ENCODE measurements around the gene RRAS.

Gene RRAS

DNA sequence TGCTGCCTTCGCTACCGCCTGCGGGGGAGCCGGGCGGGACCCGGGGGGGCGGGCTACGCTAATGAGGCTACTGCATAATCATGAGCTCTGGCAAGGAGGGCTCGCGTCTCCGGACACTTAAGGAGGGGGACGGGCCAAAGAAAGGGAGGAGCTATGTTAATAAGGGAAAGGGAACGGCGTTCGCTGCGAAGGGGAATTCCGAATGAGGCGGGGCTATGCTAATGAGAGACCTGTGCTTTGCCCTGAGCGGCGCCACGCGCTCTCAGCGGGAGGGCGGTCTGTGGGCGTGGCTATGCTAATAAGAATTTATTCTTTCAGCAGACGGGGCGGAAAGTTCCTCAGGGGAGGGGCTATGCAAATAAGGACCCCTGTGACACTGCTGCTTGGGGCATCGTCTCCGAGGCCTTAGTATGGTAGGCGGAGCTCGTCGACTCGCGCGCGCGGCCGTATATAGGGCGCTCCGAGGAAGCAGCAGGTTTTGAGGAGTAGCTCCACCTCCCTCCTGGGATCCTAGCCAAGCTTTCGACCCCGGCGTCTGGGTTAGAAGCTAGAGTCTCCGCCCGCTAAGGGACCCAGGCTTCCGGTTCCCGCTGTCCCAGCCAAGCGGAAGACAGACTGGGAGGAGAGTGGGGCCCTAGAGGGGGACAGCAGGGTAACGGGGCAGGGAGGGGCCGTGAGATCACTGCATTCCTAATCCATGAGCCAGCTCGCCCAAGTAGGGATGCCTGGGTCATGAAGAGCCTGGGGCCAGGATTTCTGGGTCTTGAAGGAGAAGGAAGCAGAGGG, at the start of gene RRAS:
Gene RRAS, minus strand, starts transcription at position 31 of the 786 bp plus-strand sequence. CDS start 45 bp downstream, outside the sequence.
- peak; percentile 99 for DNase-seq

DNA sequence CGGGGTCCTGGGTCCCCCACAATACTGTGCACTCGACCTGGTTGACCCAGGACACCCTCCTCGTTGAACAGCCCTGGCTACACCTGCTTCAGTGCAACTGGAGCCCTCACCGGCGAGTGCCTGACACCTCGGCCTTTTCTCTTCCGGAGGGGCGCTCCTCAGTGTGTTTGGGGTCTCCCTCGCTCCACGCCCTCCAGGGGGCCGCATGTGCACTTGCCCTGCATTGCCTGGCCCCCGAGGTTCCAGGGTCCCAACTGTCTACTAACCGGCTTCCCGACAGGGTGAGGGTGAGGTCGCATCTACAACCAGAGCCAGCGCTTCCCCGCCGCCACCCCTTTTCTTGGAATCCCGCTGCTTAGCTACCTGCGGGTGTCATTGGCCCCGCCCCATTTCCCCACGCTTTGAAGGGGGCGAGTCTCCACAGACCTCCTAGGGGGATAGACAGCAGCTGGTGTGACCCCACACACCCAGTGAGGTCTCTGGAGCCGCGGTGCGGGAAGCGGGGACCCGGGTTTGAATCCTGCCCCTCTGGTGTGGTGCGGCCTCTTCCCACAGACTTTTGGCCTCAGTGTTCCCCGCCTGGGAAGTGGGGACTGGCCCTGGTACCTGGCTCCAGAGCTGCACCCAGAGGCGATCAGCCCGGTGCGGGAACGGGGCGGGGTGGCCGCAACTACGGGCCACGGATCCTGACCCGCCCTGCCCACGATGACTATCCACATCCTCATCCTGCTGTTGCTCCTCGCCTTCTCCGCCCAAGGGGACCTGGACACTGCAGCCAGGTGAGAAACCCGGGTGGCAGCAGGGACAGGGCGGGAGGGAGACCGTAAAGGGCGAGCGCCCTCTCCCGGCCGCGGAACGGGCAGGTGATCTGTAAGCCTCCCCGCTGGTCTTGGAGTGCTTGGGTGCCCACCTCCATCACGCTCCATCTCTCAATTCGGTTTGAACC, 49.5 kb upstream of the RRAS start, which contains the start of gene ADM5:
Gene ADM5, plus strand, starts transcription at position 462 of the 946 bp plus-strand sequence. Its CDS starts 244 bp downstream, at position 706.
- DNase-seq: no peak

DNA sequence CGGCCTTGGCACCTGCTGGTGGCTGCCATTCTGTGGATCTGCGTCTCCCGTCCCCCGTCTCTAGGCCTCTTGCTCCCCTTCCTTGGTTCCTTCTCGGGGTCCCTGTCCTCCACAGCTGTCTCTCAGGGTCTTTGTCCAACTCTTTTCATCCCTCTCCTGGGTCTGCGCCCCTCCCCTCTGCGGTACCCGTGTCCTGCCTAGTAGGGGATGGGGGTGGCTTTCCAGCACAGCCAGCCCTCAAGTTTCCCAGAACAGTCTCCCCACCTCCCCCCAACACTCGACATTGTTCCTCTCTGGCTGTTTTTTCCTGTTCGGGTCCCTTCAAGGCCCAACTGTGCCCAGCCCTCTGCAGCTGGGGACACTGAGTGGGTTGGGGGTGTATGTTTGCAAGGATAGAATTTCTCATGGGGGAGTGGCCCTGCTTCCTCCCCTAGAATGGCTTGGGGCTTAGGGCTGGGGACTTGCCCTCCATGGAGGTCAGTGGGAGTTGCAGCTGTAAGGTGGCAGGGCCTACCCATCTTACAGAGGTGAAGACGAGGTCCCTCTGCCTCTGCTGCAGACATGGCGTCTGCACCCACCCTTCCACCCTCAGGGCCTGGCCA, 48.7 kb upstream of the RRAS start:
- no peak for DNase-seq

DNA sequence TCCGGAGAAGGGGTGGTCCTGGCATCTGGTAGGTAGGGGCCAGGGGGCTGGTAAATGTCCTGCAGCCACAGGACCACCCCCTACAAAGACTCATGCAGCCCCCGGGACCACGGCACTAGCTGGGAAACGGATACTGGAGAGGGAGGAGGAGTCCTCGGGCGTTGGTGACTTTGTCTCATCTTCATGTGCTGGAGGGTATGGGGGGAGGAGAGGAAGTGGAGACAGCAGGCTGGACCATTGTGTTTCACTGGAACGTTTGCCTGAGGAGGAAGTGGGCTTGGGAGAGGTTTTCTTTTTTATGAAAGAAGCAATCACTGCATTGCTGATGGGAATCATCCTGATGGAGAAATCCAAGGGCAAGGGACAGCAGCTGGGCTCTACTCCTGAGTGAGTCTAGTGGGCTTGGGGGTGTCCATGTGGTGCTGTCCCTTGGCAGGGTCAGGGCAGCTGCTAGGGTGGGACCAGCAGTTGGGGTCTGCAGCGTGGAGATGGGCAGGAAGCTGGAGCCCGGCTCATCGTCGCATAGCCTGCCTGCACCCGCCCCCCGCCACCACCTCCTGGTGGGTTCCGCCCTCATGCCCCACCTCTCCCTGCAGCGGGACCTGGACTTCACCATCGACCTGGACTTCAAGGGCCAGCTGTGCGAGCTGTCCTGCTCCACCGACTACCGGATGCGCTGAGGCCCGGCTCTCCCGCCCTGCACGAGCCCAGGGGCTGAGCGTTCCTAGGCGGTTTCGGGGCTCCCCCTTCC, 47.8 kb upstream of the RRAS start:
- no peak for DNase-seq

DNA sequence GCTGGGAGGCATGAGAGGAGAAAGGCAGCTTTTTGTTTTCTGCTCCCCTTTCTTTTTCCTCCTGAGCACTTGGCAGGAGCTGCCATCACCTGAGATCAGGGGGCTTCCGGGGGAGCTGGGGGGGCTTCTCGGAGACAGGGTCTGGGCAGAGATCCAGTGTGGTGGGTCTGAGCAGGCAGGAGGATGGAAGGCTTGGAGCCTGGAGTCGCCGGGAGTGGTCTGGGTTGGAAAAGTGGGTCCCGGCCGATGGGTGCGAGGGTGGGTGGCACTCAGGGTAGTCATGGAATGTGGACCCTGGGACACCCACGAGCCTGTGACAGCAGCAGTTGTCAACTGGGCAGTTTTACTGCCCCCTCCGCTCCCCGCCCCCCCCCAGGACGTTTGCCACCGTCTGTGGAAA, 47.2 kb upstream of the RRAS start:
- DNase-seq: no peak

DNA sequence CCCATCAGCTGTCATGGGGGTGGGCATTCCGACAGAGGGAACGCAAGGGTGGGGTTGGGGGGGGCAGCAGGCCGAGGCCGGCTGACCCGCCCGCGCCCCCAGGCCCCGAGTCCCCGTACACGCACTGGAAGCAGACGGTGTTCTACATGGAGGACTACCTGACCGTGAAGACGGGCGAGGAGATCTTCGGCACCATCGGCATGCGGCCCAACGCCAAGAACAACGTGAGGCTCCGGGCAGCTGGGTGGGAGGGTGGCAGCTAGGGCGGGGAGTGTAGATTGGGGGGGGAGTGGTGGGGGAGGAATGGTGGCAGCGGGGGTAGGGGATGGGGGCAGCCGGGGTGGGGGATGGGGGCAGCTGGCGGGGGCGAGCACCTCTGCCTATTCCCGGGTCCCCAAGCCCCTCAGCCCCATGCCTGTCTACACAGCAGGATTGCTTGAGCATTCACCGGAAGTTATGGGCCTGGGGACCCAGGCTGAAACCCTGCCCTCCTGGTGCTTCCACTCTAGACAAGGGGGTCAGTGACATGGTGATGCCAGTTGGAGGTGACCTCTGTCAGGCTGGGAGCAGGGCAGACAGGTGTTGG, 46.7 kb upstream of the RRAS start:
- no peak for DNase-seq

DNA sequence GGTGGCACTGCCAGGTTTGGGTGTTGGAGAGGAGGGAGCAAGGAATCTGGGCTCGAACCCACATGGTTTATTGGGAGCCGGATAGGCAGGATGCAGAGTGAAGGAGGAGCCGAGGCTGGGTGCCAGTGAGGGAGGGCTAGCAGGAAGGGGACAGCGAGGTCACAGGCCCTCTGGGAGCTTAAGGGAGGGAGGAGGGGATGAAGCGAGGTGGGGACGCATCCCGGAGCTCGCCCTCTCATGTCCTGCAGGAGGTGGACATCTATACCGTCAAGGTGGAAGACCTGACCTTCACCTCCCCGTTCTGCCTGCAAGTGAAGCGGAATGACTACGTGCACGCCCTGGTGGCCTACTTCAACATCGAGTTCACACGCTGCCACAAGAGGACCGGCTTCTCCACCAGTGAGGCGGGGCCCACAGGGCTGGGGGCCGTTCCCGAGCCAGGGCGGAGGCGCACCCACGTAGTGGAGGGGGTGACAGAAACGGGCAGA, 45.9 kb upstream of the RRAS start:
- DNase-seq: no peak

DNA sequence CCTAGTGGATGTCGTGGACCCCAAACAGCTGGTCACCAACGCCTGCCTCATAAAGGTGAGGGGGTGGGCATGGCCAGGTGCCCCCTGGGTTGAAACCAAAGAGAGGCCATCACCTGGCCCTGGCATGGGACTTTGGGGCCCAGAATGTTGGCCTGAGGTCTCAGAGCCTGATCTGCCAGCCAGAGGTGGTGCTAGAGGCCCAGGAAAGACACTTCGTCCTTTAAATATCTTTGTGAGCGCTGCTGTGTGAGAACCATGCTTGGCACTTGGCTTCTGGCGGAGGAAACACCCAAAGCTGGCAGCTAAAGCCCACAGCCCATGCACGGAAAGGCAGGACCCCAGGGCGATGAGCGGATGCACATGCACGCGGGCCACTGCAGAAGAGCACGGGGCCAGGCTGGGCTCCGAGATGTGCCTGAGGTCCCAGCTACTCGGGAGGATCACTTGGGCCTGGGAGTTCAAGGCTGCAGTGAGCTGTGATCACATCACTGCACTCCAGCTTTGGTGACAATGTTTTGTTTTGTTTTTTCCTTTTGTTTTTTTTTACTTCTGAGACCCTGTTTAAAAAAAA, 45.1 kb upstream of the RRAS start:
- DNase-seq: no peak

DNA sequence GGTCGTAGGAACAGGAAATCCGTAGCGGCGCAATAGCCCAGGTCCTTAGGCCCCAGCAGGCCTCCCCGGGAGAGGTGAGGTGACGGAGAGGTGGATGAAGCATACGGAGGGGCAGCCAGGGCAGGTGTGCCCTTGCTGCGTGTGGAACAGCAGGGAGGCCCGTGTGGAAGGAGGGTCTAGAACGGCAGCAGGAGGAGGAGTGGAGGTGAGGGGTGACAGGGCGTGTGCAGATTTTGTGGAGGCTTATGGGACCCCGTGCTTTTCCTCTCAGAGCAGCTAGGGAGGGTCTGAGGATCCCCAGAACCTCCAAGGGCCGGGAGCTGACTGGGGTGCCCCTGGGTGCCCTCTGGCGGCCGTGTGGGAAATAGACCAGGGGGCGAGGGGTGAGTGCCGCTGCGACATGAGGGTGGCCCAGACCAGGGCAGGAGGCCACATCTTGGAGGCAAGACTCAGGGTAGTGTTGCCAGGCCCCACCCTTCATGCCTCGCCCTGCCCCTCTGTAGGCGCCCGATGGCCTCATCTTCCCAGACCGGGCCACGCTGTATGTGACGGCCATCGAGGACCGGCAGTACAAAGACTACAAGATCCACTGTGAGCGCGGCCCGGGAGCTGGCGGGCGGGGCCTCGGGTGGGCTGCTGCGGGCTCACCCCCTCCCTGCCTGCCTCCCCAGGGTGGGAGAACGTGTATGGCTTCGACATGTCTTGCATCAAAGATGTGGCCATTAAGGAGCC, 44.5 kb upstream of the RRAS start:
- DNase-seq: peak; percentile 25

DNA sequence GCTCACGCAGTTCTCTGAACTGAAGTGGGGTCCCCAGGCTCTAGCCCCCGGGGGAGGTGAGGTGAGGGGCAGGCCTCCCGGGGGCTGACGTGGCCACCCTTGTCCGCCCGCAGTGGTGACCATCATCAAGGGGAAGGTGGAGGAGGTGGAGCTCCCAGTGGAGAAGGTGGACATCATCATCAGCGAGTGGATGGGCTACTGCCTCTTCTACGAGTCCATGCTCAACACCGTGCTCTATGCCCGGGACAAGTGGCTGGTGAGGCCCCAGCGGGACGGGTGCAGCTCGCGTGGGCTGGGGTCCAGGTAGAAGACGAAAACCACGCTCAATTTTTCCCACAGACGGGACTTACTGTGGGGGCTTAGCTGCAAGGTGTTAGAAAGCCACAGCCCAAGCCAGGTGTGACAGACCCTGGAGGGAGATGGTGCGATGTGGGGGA, 43.9 kb upstream of the RRAS start:
- DNase-seq: no peak

DNA sequence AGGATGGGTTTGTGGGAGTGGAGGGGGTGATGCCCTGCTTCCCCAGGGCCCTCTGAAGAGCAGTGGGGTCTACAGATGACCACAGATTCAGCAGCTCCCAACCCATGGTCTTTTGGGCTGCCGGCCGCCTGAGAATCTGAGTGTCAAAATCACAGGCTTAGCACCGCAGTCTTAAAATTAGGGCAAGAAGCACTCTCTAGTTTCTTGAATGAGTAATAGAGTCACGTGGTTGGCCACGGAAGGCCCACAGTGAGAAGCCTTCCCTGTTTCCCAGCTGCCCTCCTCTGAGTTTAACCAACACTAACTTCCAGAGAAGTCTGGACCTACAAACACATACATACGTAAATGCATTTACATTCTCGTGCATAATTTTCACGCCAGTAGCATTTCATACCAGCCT, 42.3 kb upstream of the RRAS start:
- DNase-seq: no peak

DNA sequence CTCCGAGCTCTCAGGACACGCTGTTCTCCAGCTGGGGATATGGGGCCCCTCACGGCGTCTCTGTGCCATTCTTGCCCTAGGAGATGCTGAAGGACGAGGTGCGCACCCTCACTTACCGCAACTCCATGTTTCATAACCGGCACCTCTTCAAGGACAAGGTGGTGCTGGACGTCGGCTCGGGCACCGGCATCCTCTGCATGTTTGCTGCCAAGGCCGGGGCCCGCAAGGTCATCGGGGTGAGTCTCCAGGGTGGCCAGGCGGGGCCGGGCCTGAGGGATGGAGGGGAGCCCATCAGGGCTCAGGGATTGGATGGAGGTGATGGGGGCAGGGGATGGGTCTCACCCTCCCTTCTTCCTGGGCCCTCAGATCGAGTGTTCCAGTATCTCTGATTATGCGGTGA, 41.9 kb upstream of the RRAS start:
- DNase-seq: no peak

DNA sequence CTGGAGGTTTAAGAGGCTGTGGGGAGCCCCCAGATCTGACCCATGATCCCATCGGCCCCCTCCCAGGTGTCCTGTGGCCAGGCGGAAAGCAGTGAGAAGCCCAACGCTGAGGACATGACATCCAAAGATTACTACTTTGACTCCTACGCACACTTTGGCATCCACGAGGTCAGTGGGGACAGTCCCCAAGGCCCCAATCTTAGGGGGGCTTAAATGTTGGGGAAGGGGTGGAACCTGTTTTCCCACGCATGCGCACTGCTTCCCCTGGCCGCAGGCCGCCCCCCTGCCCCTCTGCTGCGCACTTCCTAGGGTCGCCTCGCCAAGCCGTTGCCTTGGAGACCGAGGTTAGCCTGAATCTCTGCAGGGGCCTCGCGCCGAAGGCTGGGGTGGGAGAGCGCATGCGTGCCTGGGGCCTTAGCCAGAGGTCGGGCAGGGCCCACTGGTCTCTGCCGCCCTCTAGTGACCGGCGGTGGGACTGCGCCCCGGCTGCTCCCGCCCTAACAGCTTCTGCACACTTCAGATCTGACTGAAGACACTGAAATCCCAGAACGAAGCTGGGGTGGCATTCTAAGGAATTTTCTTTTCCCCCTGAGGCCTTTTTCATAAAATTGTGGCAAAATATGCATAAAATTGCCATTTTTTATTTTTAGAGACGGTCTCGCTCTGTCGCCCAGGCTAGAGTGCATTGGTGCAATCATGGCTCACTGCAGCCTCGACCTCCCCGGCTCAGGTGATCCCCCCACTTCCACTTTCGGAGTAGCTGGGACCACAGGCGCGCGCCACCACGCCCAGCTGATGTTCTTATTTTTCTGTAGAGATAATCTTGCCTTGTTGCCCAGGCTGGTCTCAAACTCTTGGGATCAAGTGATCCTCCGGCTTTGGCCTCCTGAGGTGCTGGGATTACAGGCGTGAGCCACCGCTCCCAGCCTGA, 40.7 kb upstream of the RRAS start:
- DNase-seq: peak; percentile 90

DNA sequence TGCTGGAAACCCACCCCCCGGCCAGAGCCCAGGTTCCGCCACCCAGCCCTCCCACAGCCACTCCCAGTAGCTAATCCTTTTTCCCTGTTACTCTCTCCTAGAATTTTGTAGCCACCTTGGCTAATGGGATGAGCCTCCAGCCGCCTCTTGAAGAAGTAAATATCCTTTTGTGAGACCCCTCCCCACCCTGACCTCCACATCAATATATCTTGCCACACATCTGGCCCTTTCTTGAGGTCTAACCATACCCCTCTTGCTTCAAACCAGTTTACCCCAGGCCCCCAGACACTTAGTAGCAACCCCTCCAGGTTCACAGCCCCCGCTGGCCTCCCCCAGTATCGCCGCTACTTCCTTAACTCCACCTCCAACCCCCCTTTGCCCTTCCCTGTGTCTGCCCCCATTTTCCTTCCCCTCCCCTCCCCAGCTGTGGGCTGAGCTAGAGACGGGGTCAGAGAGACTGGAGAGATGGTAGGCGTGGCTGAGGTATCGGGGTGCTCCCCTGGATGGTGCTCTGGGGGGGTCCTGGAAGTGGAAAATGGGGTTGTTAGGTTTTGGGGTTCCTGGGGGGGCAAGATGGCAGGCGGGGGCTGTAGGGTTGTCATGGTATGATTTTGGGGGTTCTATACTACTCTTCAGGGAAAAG, 39.9 kb upstream of the RRAS start:
- no peak for DNase-seq

DNA sequence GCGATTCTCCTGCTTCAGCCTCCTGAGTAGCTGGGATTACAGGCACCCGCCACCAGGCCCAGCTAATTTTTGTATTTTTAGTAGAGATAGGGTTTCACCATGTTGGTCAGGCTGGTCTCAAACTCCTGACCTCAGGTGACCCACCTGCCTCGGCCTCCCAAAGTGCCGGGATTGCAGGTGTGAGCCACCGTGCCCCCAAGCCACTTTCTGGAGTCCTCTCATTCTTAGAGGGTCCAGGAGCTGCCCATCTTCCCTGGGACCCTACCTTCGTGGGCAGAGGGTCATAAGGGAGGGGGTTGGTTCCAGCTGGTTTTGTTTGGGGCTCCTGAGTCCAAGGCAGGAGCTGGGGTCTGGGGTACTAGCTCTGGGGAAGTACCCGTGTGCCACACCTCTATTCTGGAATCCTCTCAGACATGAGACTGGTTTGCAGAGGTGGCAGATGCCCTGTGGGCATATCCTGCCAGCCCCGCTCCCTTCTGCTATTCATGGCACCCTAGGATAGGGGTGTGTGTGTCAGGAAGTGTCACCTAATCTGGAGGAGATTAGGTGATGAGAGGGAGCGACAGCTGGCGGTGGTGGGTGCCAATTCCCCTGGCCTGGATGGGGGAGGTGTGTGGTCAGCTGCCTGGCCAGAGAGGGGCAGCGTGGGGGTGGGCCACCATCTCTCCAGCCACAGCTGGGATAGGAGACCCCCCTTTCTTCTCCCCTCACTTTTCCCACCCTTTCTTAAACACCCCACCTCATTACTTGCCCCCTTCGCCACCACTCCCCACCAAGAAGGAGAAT, 39.2 kb upstream of the RRAS start:
- DNase-seq: no peak

DNA sequence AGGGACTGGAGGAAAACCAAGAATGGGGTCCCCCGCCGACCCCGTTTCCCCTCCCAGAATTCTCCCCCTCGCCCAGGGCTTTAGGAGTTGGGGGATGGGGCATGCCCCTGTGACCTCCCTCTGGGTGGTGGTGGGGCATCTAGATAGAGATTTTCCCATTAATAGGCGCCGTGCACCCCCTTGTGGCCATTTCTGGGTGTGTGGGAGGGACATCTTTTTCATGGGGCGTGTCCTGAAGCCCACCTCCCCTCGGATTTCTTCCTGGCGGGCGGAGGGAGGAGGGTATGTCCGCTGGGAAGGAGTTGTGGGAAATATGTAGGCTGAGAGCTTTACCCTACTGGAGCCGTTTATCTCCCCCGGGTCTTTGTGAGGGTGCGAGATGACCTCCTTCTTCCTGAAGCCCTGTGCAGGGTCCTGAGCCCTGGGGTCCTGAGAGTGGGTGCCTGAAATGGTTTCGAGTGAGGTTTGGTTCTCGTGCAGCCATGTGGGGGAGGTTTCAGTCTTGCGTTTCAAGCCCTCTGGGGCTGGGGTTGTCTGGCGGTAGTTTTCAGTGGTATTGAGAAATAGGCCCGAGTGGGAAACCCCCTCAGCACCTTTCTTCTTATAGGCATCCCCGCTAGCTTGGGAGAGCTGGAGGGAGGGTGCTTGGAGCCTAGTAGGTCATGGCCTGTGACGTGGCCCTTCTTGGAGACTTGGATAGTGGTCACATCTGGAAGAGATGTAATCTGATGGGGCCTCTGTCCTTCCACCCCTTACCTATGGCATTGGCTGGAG, 38.1 kb upstream of the RRAS start:
- peak; percentile 45 for DNase-seq

DNA sequence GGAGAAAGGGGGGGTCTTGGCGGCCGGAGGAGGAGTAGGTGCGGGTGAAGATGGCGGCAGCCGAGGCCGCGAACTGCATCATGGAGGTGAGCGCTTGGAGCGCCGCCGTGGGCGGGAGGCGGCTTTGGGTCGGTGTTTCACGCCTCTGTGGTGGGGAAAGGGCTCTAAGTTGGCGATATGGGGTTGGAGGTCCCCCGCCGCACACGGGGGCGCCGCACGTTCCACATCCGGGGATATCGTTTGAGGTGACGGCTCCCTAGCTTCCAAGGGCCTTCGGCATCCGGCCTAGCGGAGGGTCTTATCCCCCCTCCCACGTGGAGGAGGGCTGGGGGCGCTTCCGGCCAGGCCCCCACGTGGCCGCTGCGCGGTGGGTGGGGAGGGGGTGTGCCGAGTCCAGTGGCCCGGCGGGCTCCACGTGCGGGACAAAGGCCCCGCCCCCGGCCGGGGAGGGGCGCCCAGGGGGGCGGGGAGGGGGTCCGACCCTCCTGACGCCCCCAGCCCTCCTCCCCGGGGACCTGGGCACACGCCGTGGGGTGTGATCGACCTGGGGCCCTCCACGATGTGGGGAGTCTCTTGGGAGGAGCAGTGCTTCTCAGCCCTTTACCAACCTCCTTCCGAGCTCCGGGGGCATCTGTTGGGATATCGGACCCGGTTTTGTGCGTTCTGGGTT, 37.4 kb upstream of the RRAS start, which contains the start of gene PRMT1:
Gene PRMT1, plus strand, starts transcription at position 41 of the 670 bp plus-strand sequence. Its CDS starts 10 bp downstream, at position 51.
- DNase-seq: no peak
